Lower leg skin (tissue), 3 donors: Measurements from ENCODE around the gene MYL3.

Experiments
- POLR2A ChIP-seq, 2 donors: fragments of 450-650 bp; IDR thresholded peaks; one replicate each; pipeline ENCODE4 v1.6.1; 2016 to 2017; ENCODE audit warnings: antibody characterized with exemption in 2 of 2, mild to moderate bottlenecking in 1 of 2, moderate library complexity in 1 of 2
- TF ChIP-seq, protein P1 (sequence below), 3 donors: fragments of 450-650 bp; IDR thresholded peaks; one replicate each; pipeline ENCODE4 v1.5.1; 2016; ENCODE audit warnings: antibody characterized with exemption in 3 of 3, mild to moderate bottlenecking in 3 of 3, moderate library complexity in 2 of 3

DNA sequence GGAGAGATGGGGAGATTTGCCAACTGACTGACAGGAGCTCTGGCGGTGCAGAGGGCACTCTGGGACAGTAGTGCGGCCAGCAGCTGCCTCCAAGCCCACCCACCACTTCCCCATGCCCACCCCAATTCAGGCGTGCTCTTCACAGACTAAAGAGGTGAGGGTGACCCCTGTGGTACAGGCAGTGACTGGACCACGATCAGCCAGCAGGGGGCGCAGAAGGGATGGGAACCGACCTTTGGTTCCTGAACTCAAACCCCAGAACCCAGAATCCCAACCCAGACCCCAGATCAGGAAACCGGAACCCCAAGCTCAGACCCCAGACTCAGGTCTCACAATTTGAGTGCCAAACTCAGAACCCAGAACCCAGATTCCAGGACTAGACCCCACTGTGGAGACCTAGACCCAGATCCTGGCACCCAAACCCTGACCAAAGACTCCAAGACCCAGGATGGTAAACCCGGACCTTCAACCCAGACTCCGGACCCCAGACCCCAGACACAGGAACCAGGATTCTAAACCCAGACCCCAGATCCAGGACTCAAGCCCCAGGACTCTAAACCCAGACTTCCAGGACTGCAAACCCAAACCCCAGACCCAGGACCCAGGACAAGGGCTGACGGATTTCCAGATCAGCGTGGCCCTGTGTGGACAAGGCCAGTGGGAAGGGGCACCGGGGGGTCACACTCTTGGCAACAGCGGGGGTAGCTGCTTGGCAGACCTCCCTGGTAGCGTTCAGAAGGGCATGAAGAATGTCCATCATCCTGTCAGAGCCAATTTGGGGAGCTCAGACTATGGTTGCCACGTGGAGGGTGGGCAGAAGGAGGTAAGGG, 3.7 kb upstream of the MYL3 start:
- TF ChIP-seq POLR2A (IDR thresholded peaks at IDR 0.05): no peak
- TF ChIP-seq, protein P1, sequence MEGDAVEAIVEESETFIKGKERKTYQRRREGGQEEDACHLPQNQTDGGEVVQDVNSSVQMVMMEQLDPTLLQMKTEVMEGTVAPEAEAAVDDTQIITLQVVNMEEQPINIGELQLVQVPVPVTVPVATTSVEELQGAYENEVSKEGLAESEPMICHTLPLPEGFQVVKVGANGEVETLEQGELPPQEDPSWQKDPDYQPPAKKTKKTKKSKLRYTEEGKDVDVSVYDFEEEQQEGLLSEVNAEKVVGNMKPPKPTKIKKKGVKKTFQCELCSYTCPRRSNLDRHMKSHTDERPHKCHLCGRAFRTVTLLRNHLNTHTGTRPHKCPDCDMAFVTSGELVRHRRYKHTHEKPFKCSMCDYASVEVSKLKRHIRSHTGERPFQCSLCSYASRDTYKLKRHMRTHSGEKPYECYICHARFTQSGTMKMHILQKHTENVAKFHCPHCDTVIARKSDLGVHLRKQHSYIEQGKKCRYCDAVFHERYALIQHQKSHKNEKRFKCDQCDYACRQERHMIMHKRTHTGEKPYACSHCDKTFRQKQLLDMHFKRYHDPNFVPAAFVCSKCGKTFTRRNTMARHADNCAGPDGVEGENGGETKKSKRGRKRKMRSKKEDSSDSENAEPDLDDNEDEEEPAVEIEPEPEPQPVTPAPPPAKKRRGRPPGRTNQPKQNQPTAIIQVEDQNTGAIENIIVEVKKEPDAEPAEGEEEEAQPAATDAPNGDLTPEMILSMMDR (IDR thresholded peaks at IDR 0.05): peak in 1 of 3 donors; percentile 63
